Vagina (tissue), 2 donors: ENCODE data around the gene PDE7B. TPM values are rescaled to one million over a fixed set of nuclear protein-coding genes. Genes with fewer than 3 reads are reported as not detected.

Experiments
- DNase-seq, 2 donors: peaks; one replicate each; pipeline ENCODE4 v3.0.0-alpha.2; 2017; ENCODE audit errors: extremely low spot score in 2 of 2
- H3K27ac ChIP-seq: fragments of 200-600 bp; sonication (generic); one replicate; pipeline ENCODE4 v1.5.1; 2019
- H3K27me3 ChIP-seq: fragments of 200-600 bp; sonication (generic); one replicate; pipeline ENCODE4 v1.5.1; 2019
- H3K36me3 ChIP-seq, 2 donors: fragments of 200-600 bp; sonication (generic); one replicate each; pipeline ENCODE4 v1.5.1; 2017 to 2019
- H3K4me1 ChIP-seq: fragments of 200-600 bp; sonication (generic); one replicate; pipeline ENCODE4 v1.5.1; 2019
- H3K4me3 ChIP-seq, 2 donors: fragments of 200-600 bp; sonication (generic); 1 replicate in 1 of 2; 2 replicates in 1 of 2; pipeline ENCODE4 v1.5.1; 2016 to 2019
- H3K9me3 ChIP-seq: fragments of 200-600 bp; sonication (generic); one replicate; pipeline ENCODE4 v1.5.1; 2019
- CTCF ChIP-seq, 3 experiments: fragments of 450-650 bp in 2 of 3; fragments of 200-600 bp in 1 of 3; sonication (generic) in 1 of 3; IDR thresholded peaks; one replicate each; pipeline ENCODE4 v1.5.1; 2017 to 2019; ENCODE audit warnings: antibody characterized with exemption in 3 of 3, mild to moderate bottlenecking in 2 of 3, moderate library complexity in 2 of 3
- POLR2A ChIP-seq, 2 donors: fragments of 450-650 bp; IDR thresholded peaks; one replicate each; pipeline ENCODE4 v1.6.1; 2017; ENCODE audit warnings: antibody characterized with exemption in 2 of 2, mild to moderate bottlenecking in 2 of 2, moderate library complexity in 2 of 2
- POLR2AphosphoS5 ChIP-seq, 2 donors: sonication (generic); formaldehyde crosslinking; IDR thresholded peaks; one replicate each; pipeline ENCODE4 v1.9.0; 2017; ENCODE audit warnings: antibody characterized with exemption in 2 of 2, mild to moderate bottlenecking in 2 of 2, low read depth in 1 of 2; ENCODE audit not compliant: insufficient read depth in 1 of 2
- intact Hi-C: fragments of 100-400 bp; cut with DNase I; formaldehyde crosslinking; loops from one replicate; pipeline ENCODE4 v1.15.1; 2023
- total RNA-seq: library from RNA; depleted of rRNA; stranded (reverse); fragments of >200 nt; gene quantifications from one replicate; pipeline ENCODE4 v1.2.3, GENCODE V29; 2016

Gene PDE7B
- total RNA-seq, 1 donor from 2014 or later, result 6.9 TPM

DNA sequence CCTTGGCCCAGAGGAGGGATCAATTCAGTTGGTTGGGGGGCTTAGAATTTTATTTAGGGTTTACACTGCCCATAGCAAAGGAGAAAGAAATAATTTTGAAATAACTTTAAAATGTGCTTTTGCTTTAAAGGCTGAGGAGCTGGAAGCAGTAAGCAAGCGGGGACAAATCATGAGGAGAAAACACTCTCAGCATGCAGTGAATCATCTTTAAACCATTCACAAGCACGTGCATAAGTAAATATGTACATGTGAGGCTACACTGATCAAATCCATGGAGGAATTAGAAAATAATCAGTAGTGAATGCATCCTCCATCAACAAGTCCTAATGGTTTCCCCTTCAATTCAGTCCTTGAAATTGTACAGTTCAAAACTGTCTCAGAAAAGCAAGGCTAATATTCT is 217.6 kb downstream of the PDE7B start:
- Histone ChIP-seq H3K36me3 (no peaks in the 10 kb centered on the region), H3K4me1 (no peaks in the 10 kb centered on the region), H3K4me3 (no peak overlapping the region), H3K9me3 (no peaks in the 10 kb centered on the region), H3K27me3 (no peaks in the 10 kb centered on the region), H3K27ac (no peak overlapping the region)
- TF ChIP-seq POLR2AphosphoS5 (IDR thresholded peaks at IDR 0.05; ENCODE audit: insufficient read depth in 1 of 2, low read depth in 1 of 2), result no peak
- no peak for TF ChIP-seq POLR2A (IDR thresholded peaks at IDR 0.05)
- TF ChIP-seq CTCF (IDR thresholded peaks at IDR 0.05), result no peak
- intact Hi-C loops, result no loop called here
- no peak for DNase-seq

GRCh38 chr6:136070815-136071214 is 219.3 kb downstream of the PDE7B start:
- Histone ChIP-seq H3K4me1 (no peaks in the 10 kb centered on the region), H3K9me3 (no peaks in the 10 kb centered on the region), H3K27me3 (no peaks in the 10 kb centered on the region), H3K36me3 (no peaks in the 10 kb centered on the region), H3K27ac (no peak overlapping the region), H3K4me3 (no peak overlapping the region)
- TF ChIP-seq CTCF (IDR thresholded peaks at IDR 0.05), result no peak
- TF ChIP-seq POLR2A (IDR thresholded peaks at IDR 0.05), result no peak
- intact Hi-C loops, result no loop called here
- no peak for DNase-seq

GRCh38 chr6:136072691-136073090 is 221.2 kb downstream of the PDE7B start:
- TF ChIP-seq POLR2AphosphoS5 (IDR thresholded peaks at IDR 0.05; ENCODE audit: insufficient read depth in 1 of 2, low read depth in 1 of 2), result no peak
- no peak for TF ChIP-seq POLR2A (IDR thresholded peaks at IDR 0.05)
- Histone ChIP-seq H3K27ac (no peak overlapping the region), H3K4me3 (no peak overlapping the region), H3K36me3 (no peaks in the 10 kb centered on the region), H3K9me3 (no peaks in the 10 kb centered on the region), H3K4me1 (no peaks in the 10 kb centered on the region), H3K27me3 (no peaks in the 10 kb centered on the region)
- DNase-seq, result no peak
- intact Hi-C loops, result no loop called here

DNA sequence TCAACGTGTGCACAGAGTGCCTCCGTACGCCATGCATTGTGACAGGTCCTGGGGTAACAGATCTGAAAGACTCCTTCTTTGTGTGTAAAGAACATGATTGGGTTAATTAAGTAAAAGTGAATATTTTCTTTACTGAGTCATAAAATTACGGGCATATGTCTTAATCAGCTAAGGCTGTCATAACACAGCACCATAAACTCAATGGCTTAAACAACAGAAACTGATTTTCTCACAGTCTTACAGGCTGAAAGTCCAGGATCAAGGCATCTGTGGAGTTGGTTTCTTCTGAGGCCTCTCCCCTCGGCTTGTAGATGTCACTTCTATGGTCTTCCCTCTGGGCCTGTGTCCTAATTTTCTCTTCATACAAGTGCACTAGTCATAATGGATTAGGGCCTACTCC is 221.7 kb downstream of the PDE7B start:
- H3K4me3 ChIP-seq, result no peak overlapping the region
- intact Hi-C loops, result no loop called here

GRCh38 chr6:136076496-136076895 is 225.0 kb downstream of the PDE7B start:
- Histone ChIP-seq H3K27ac (no peak overlapping the region), H3K9me3 (no peaks in the 10 kb centered on the region), H3K4me3 (no peak overlapping the region), H3K36me3 (no peaks in the 10 kb centered on the region), H3K27me3 (no peaks in the 10 kb centered on the region), H3K4me1 (no peaks in the 10 kb centered on the region)
- no peak for DNase-seq
- intact Hi-C loops, result no loop called here
- TF ChIP-seq POLR2AphosphoS5 (IDR thresholded peaks at IDR 0.05; ENCODE audit: insufficient read depth in 1 of 2, low read depth in 1 of 2), result no peak
- TF ChIP-seq CTCF (IDR thresholded peaks at IDR 0.05), result no peak
- no peak for TF ChIP-seq POLR2A (IDR thresholded peaks at IDR 0.05)

More for the DNA sequence above, 221.7 kb downstream of the PDE7B start:
- Histone ChIP-seq H3K27me3 (no peaks in the 10 kb centered on the region), H3K4me1 (no peaks in the 10 kb centered on the region), H3K36me3 (no peaks in the 10 kb centered on the region), H3K9me3 (no peaks in the 10 kb centered on the region), H3K27ac (no peak overlapping the region)
- TF ChIP-seq POLR2AphosphoS5 (IDR thresholded peaks at IDR 0.05; ENCODE audit: insufficient read depth in 1 of 2, low read depth in 1 of 2) (no peak), POLR2A (IDR thresholded peaks at IDR 0.05) (no peak), CTCF (IDR thresholded peaks at IDR 0.05) (no peak)
- DNase-seq, result no peak
